Fibroblast of mammary gland (primary cell): ENCODE measurements around the gene SORBS1.

Experiments
- DNase-seq: peaks from one replicate; pipeline ENCODE4 v3.0.0-alpha.2; 2010; ENCODE audit warnings: low read depth
- H3K4me3 ChIP-seq: 2 replicates; pipeline ENCODE4 v1.5.1; 2011; ENCODE audit warnings: low read depth, mild to moderate bottlenecking, low read length, moderate library complexity; ENCODE audit not compliant: control insufficient read depth
- CTCF ChIP-seq: conservative IDR thresholded peaks from 2 replicates; pipeline ENCODE4 v1.5.1; 2011; ENCODE audit warnings: low read depth, low read length, inconsistent platforms; ENCODE audit not compliant: control insufficient read depth, insufficient read depth

The SORBS1 gene

GRCh38 chr10:95375418-95375817 is 185.8 kb downstream of the SORBS1 start:
- no peak overlapping the region for H3K4me3 ChIP-seq
- no peak for TF ChIP-seq CTCF
- no peak for DNase-seq

- no peak overlapping the region for H3K4me3 ChIP-seq
- peak; percentile 99 for TF ChIP-seq CTCF
- DNase-seq: peak; percentile 79
These were observed 186.5 kb downstream of the SORBS1 start for GRCh38 chr10:95374597-95375209.

GRCh38 chr10:95373660-95374059 is 187.5 kb downstream of the SORBS1 start:
- H3K4me3 ChIP-seq: no peak overlapping the region
- DNase-seq: no peak
- TF ChIP-seq CTCF: no peak

GRCh38 chr10:95364342-95364741 is 196.8 kb downstream of the SORBS1 start:
- H3K4me3 ChIP-seq: no peak overlapping the region
- no peak for TF ChIP-seq CTCF
- no peak for DNase-seq

GRCh38 chr10:95363303-95363912 is 197.8 kb downstream of the SORBS1 start:
- TF ChIP-seq CTCF: peak; percentile 96
- peak; percentile 79 for DNase-seq
- H3K4me3 ChIP-seq: no peak overlapping the region

- H3K4me3 ChIP-seq: no peak overlapping the region
- DNase-seq: peak; percentile 37
- no peak for TF ChIP-seq CTCF
These were observed 201.0 kb downstream of the SORBS1 start for GRCh38 chr10:95360122-95360714.
